WTC11 (cell line): ENCODE results near the gene EFEMP2. TPM values are rescaled to one million over a fixed set of nuclear protein-coding genes. Genes with fewer than 3 reads are reported as not detected.

ENCODE experiments used
- ATAC-seq: fragments of 200-7000 bp; cut with Tn5 transposase; 2 replicates; pipeline ENCODE4 v1.10.0; 2021; ENCODE audit warnings: mild to moderate bottlenecking, moderate library complexity
- CTCF ChIA-PET: fragments of 300-600 bp; sonication (Branson Sonifier 250); formaldehyde crosslinking; loops from one replicate; lab custom pipeline; 2021; ENCODE audit warnings: antibody characterized with exemption; lab: Charles Lee
- POLR2A ChIA-PET: fragments of 350-600 bp; sonication (Branson Sonifier 250); formaldehyde crosslinking; loops from one replicate; lab custom pipeline; 2021; ENCODE audit warnings: antibody characterized with exemption; lab: Charles Lee
- DNase-seq: peaks from one replicate; pipeline ENCODE4 v3.0.0; 2021; ENCODE audit warnings: low spot score
- H3K27ac Mint-ChIP-seq: 2 replicates; pipeline ENCODE4 v1.8.0; 2021; ENCODE audit warnings: mixed read lengths
- H3K27me3 Mint-ChIP-seq: 2 replicates; pipeline ENCODE4 v1.8.0; 2021; ENCODE audit warnings: low read depth, mild to moderate bottlenecking, moderate library complexity, mixed read lengths
- H3K36me3 Mint-ChIP-seq: 2 replicates; pipeline ENCODE4 v1.8.0; 2021; ENCODE audit warnings: mixed read lengths
- H3K4me1 Mint-ChIP-seq: 2 replicates; pipeline ENCODE4 v1.8.0; 2022; ENCODE audit warnings: mixed read lengths
- H3K4me3 Mint-ChIP-seq: 2 replicates; pipeline ENCODE4 v1.8.0; 2021; ENCODE audit warnings: mild to moderate bottlenecking, moderate library complexity, mixed read lengths
- H3K9me3 Mint-ChIP-seq: 2 replicates; pipeline ENCODE4 v1.8.0; 2021; ENCODE audit warnings: mixed read lengths
- CBFB ChIP-seq: sonication (generic); formaldehyde crosslinking; IDR thresholded peaks from 2 replicates; pipeline ENCODE4 v1.8.1; 2022; ENCODE audit warnings: mild to moderate bottlenecking, low read depth, missing genetic modification reagents
- CDX4 ChIP-seq: fragments of 250-450 bp; sonication (Bioruptor Pico); IDR thresholded peaks from 2 replicates; pipeline ENCODE4 v1.9.0; 2021; ENCODE audit warnings: moderate library complexity, mild to moderate bottlenecking, inconsistent platforms, borderline replicate concordance
- CTCF ChIP-seq: fragments of 200-600 bp; IDR thresholded peaks from 2 replicates; pipeline ENCODE4 v1.8.0; 2022; ENCODE audit warnings: antibody characterized with exemption
- E2F5 ChIP-seq: sonication (generic); formaldehyde crosslinking; IDR thresholded peaks from 2 replicates; pipeline ENCODE4 v1.8.1; 2022; ENCODE audit warnings: mild to moderate bottlenecking, moderate library complexity, missing genetic modification reagents
- ETV6 ChIP-seq: sonication (generic); formaldehyde crosslinking; IDR thresholded peaks from 2 replicates; pipeline ENCODE4 v1.8.1; 2022; ENCODE audit warnings: mild to moderate bottlenecking, missing genetic modification reagents
- FOXK1 ChIP-seq: sonication (generic); formaldehyde crosslinking; IDR thresholded peaks from 2 replicates; pipeline ENCODE4 v1.8.0; 2022; ENCODE audit warnings: mild to moderate bottlenecking, moderate library complexity, missing genetic modification reagents
- FOXP4 ChIP-seq: sonication (generic); formaldehyde crosslinking; IDR thresholded peaks from 2 replicates; pipeline ENCODE4 v1.8.0; 2022; ENCODE audit warnings: mild to moderate bottlenecking, missing genetic modification reagents
- IRF1 ChIP-seq: sonication (generic); formaldehyde crosslinking; IDR thresholded peaks from 2 replicates; pipeline ENCODE4 v1.8.0; 2023; ENCODE audit warnings: missing genetic modification reagents
- JAZF1 ChIP-seq: fragments of 250-450 bp; sonication (Bioruptor Pico); IDR thresholded peaks from 2 replicates; pipeline ENCODE4 v1.9.0; 2021; ENCODE audit warnings: moderate library complexity, mild to moderate bottlenecking, inconsistent platforms
- MAX ChIP-seq: sonication (generic); formaldehyde crosslinking; IDR thresholded peaks from 2 replicates; pipeline ENCODE4 v1.8.0; 2022; ENCODE audit warnings: mild to moderate bottlenecking, missing genetic modification reagents
- NFYB ChIP-seq: sonication (generic); formaldehyde crosslinking; conservative IDR thresholded peaks from 2 replicates; pipeline ENCODE4 v1.8.0; 2022; ENCODE audit warnings: low read depth, missing genetic modification reagents
- NR3C1 ChIP-seq: sonication (generic); formaldehyde crosslinking; conservative IDR thresholded peaks from 2 replicates; pipeline ENCODE4 v1.8.1; 2023; ENCODE audit warnings: low read depth, mild to moderate bottlenecking, missing genetic modification reagents
- RORB ChIP-seq: fragments of 250-450 bp; sonication (Bioruptor Pico); IDR thresholded peaks from 2 replicates; pipeline ENCODE4 v1.9.0; 2021; ENCODE audit warnings: mild to moderate bottlenecking
- SMAD3 ChIP-seq: sonication (generic); formaldehyde crosslinking; IDR thresholded peaks from 2 replicates; pipeline ENCODE4 v1.8.0; 2022; ENCODE audit warnings: missing genetic modification reagents, mild to moderate bottlenecking, borderline replicate concordance
- TCF7 ChIP-seq: sonication (generic); formaldehyde crosslinking; IDR thresholded peaks from 2 replicates; pipeline ENCODE4 v1.8.0; 2022; ENCODE audit warnings: mild to moderate bottlenecking, low read depth, missing genetic modification reagents, moderate library complexity
- TP53 ChIP-seq: sonication (generic); formaldehyde crosslinking; IDR thresholded peaks from 2 replicates; pipeline ENCODE4 v1.8.1; 2023; ENCODE audit warnings: mild to moderate bottlenecking, missing genetic modification reagents
- USF1 ChIP-seq: sonication (generic); formaldehyde crosslinking; IDR thresholded peaks from 2 replicates; pipeline ENCODE4 v1.8.0; 2022; ENCODE audit warnings: mild to moderate bottlenecking, missing genetic modification reagents
- ZNF121 ChIP-seq: sonication (generic); formaldehyde crosslinking; IDR thresholded peaks from 2 replicates; pipeline ENCODE4 v1.8.0; 2023; ENCODE audit warnings: missing genetic modification reagents
- ZNF423 ChIP-seq: fragments of 250-450 bp; sonication (Bioruptor Pico); IDR thresholded peaks from 2 replicates; pipeline ENCODE4 v2.1.2; 2022; ENCODE audit warnings: mild to moderate bottlenecking, moderate library complexity
- ZNF512 ChIP-seq: sonication (generic); formaldehyde crosslinking; IDR thresholded peaks from 2 replicates; pipeline ENCODE4 v1.8.1; 2022; ENCODE audit warnings: missing genetic modification reagents, borderline replicate concordance
- total RNA-seq: library from RNA; stranded (reverse); gene quantifications from 3 replicates; pipeline ENCODE4 v1.2.3, GENCODE V29; 2021

Gene EFEMP2
- total RNA-seq, 1 experiment from 2014 or later, result 14.2 TPM

GRCh38 chr11:65890324-65891218 lies 18.0 kb upstream of the EFEMP2 start, which contains the start of gene CCDC85B (continued):
- peak; percentile 95; the same call in 1 of the 2 replicates for TF ChIP-seq FOXP4
- TF ChIP-seq RORB, result no peak
- no peak for TF ChIP-seq USF1 (CRISPR knock-in tag)
- TF ChIP-seq CDX4, result no peak
- peak; percentile 43; the same call in 1 of the 2 replicates for TF ChIP-seq NFYB (CRISPR knock-in tag)
- TF ChIP-seq, all 79 proteins: peak for 32

GRCh38 chr11:65888163-65888814 lies 15.7 kb upstream of the EFEMP2 start, which contains the start of gene FIBP:
Gene FIBP (minus strand): TSS chr11:65888471. CDS start chr11:65888418, 53 bp downstream.
- H3K27ac Mint-ChIP-seq, result peak within 1 kb of the TSS; percentile 98
- no peaks in the 10 kb centered on the region for H3K9me3 Mint-ChIP-seq
- DNase-seq (peak; percentile 98), ATAC-seq (peak; percentile 64)
- peak within 1 kb of the TSS; percentile 97 for H3K4me3 Mint-ChIP-seq
- CTCF ChIA-PET, result interaction anchor here (0.5 to 11.9 kb wide), 97 partner anchors 8 to 1980 kb away, joined by 3 to 539 read pairs (median 5); partner anchors contain the start of genes BANF1, C11orf68, CFL1 and CST6
- peaks cover 44% of the 10 kb centered on the region for H3K4me1 Mint-ChIP-seq
- POLR2A ChIA-PET, result interaction anchor here (0.6 to 7.2 kb wide), 19 partner anchors 9 to 1295 kb away, joined by 3 to 90 read pairs (median 4); partner anchors contain the start of genes CFL1, CST6, CTSW and FOSL1
- H3K27me3 Mint-ChIP-seq, result peaks cover 15% of the 10 kb centered on the region
- peaks cover 36% of the 10 kb centered on the region for H3K36me3 Mint-ChIP-seq
- TF ChIP-seq FOXK1 (peak; percentile 87; the same call in 1 of the 2 replicates), CBFB (CRISPR knock-in tag) (0 out of 2 replicates have a peak, but pooled peaks have one; percentile 32), IRF1 (no peak), USF1 (CRISPR knock-in tag) (no peak), ZNF121 (CRISPR knock-in tag) (no peak), SMAD3 (peak; percentile 81; the same call in 1 of the 2 replicates), ZNF512 (CRISPR knock-in tag) (no peak), MAX (peak; percentile 75), TP53 (CRISPR knock-in tag) (0 out of 2 replicates have a peak, but pooled peaks have one; percentile 71), E2F5 (CRISPR knock-in tag) (peak; percentile 84; the same call in 1 of the 2 replicates), JAZF1 (CRISPR knock-in tag) (no peak), CDX4 (no peak), ZNF423 (CRISPR knock-in tag) (no peak), TCF7 (no peak), NR3C1 (no peak), ETV6 (CRISPR knock-in tag) (peak; percentile 60; the same call in 1 of the 2 replicates), CTCF (peak; percentile 57)
